GM19099 (cell line): ENCODE results near the gene MACROD2.

Experiments used
- POLR2A ChIP-seq: IDR thresholded peaks from 3 replicates; pipeline ENCODE4 v1.6.1; 2011; ENCODE audit warnings: low read depth; ENCODE audit not compliant: insufficient read length; ENCODE audit errors: extremely low read depth

Gene MACROD2

GRCh38 chr20:14207591-14207990 is 212.3 kb downstream of the MACROD2 start:
- no peak for TF ChIP-seq POLR2A

- TF ChIP-seq POLR2A: no peak
Observed at GRCh38 chr20:14208956-14209355, 213.6 kb downstream of the MACROD2 start.

- no peak for TF ChIP-seq POLR2A
Observed at GRCh38 chr20:14210146-14210545, 214.8 kb downstream of the MACROD2 start.

- TF ChIP-seq POLR2A: no peak
Observed at GRCh38 chr20:14214046-14214445, 218.7 kb downstream of the MACROD2 start.

GRCh38 chr20:14219801-14220461 is 224.6 kb downstream of the MACROD2 start:
- no peak for TF ChIP-seq POLR2A

- no peak for TF ChIP-seq POLR2A
Observed at GRCh38 chr20:14220986-14221385, 225.7 kb downstream of the MACROD2 start.

- no peak for TF ChIP-seq POLR2A
Observed at GRCh38 chr20:14223806-14224205, 228.5 kb downstream of the MACROD2 start.

- TF ChIP-seq POLR2A: no peak
Observed at GRCh38 chr20:14232650-14233049, 237.3 kb downstream of the MACROD2 start.

GRCh38 chr20:14234666-14235295 is 239.5 kb downstream of the MACROD2 start:
- no peak for TF ChIP-seq POLR2A

- no peak for TF ChIP-seq POLR2A
Observed at GRCh38 chr20:14235355-14235754, 240.0 kb downstream of the MACROD2 start.

GRCh38 chr20:14245368-14245970 is 250.2 kb downstream of the MACROD2 start:
- TF ChIP-seq POLR2A: no peak

- TF ChIP-seq POLR2A: no peak
Observed at GRCh38 chr20:14259689-14260088, 264.4 kb downstream of the MACROD2 start.

- TF ChIP-seq POLR2A: no peak
Observed at GRCh38 chr20:14260367-14260766, 265.1 kb downstream of the MACROD2 start.

- no peak for TF ChIP-seq POLR2A
Observed at GRCh38 chr20:14264869-14265268, 269.6 kb downstream of the MACROD2 start.

GRCh38 chr20:14266246-14266645 is 270.9 kb downstream of the MACROD2 start:
- no peak for TF ChIP-seq POLR2A

- TF ChIP-seq POLR2A: no peak
Observed at GRCh38 chr20:14282140-14282539, 286.8 kb downstream of the MACROD2 start.
